GM12878 (cell line): ENCODE results near the gene HMHB1. TPM values are rescaled to one million over a fixed set of nuclear protein-coding genes. Genes with fewer than 3 reads are reported as not detected.

Experiments
- CEBPB ChIP-seq, 2 experiments: fragments of 150-350 bp in 1 of 2; IDR thresholded peaks; 2 replicates each; pipeline ENCODE4 v1.6.1; 2012 to 2014; ENCODE audit warnings: low read depth in 2 of 2, low read length in 2 of 2, borderline replicate concordance in 1 of 2, inconsistent platforms in 1 of 2
- MEF2B ChIP-seq: fragments of 450-650 bp; IDR thresholded peaks from 2 replicates; pipeline ENCODE4 v1.6.1; 2018; ENCODE audit warnings: mild to moderate bottlenecking, moderate library complexity; ENCODE audit not compliant: partially characterized antibody, poor library complexity, severe bottlenecking
- ZNF592 ChIP-seq: fragments of 450-650 bp; IDR thresholded peaks from 2 replicates; pipeline ENCODE4 v1.6.1; 2017; ENCODE audit warnings: mild to moderate bottlenecking, moderate library complexity
- polyA plus RNA-seq, 11 experiments: library from polyadenylated mRNA; depleted of rRNA in 4 of 11; unstranded in 6 of 11; stranded (reverse) in 5 of 11; fragments of >200 nt; fragmentation: Nextera tagmentation in 4 of 11; fragmentation: Illumina TruSeq in 1 of 11; extraction: Ambion mirVana in 4 of 11; extraction: Trizol in 1 of 11; gene quantifications; 1 replicate in 1 of 11; 2 replicates in 10 of 11; pipeline versions ENCODE4 v1.2.1 to v1.2.3, GENCODE V29; 2011 to 2016; ENCODE audit warnings: inconsistent platforms in 2 of 11, missing spikeins in 2 of 11, low read depth in 1 of 11
- total RNA-seq, 4 experiments: library from RNA; depleted of rRNA in 3 of 4; stranded (reverse); fragments of >200 nt in 3 of 4; fragmentation: Illumina TruSeq in 1 of 4; extraction: Trizol in 1 of 4; gene quantifications; 2 replicates each; pipeline versions ENCODE4 v1.2.1 to v1.2.3, GENCODE V29; 2013 to 2021
- TF ChIP-seq, protein P1 (sequence below): fragments of 450-650 bp; IDR thresholded peaks from 2 replicates; pipeline ENCODE4 v1.6.1; 2017; ENCODE audit warnings: antibody characterized with exemption, mild to moderate bottlenecking, moderate library complexity
- TF ChIP-seq, protein P2 (sequence below): IDR thresholded peaks from 2 replicates; pipeline ENCODE4 v1.6.1; 2012; ENCODE audit warnings: improper control_type of control experiment, low read depth, low read length; ENCODE audit not compliant: insufficient replicate concordance

The HMHB1 gene
- total and polyA plus RNA-seq, 10 of the 15 experiments (the other 5 are each of a cell fraction or from before 2014, with no cell fraction given) = 0.45 to 20.3 (median 4.6) TPM

- TF ChIP-seq CEBPB (IDR thresholded peaks at IDR 0.05; ENCODE audit: borderline replicate concordance in 1 of 2, low read depth in 2 of 2, low read length in 2 of 2) (no peak), MEF2B (peak; percentile 73), ZNF592 (no peak)
- TF ChIP-seq, protein P1, sequence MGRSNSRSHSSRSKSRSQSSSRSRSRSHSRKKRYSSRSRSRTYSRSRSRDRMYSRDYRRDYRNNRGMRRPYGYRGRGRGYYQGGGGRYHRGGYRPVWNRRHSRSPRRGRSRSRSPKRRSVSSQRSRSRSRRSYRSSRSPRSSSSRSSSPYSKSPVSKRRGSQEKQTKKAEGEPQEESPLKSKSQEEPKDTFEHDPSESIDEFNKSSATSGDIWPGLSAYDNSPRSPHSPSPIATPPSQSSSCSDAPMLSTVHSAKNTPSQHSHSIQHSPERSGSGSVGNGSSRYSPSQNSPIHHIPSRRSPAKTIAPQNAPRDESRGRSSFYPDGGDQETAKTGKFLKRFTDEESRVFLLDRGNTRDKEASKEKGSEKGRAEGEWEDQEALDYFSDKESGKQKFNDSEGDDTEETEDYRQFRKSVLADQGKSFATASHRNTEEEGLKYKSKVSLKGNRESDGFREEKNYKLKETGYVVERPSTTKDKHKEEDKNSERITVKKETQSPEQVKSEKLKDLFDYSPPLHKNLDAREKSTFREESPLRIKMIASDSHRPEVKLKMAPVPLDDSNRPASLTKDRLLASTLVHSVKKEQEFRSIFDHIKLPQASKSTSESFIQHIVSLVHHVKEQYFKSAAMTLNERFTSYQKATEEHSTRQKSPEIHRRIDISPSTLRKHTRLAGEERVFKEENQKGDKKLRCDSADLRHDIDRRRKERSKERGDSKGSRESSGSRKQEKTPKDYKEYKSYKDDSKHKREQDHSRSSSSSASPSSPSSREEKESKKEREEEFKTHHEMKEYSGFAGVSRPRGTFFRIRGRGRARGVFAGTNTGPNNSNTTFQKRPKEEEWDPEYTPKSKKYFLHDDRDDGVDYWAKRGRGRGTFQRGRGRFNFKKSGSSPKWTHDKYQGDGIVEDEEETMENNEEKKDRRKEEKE = no peak
- TF ChIP-seq, protein P2, sequence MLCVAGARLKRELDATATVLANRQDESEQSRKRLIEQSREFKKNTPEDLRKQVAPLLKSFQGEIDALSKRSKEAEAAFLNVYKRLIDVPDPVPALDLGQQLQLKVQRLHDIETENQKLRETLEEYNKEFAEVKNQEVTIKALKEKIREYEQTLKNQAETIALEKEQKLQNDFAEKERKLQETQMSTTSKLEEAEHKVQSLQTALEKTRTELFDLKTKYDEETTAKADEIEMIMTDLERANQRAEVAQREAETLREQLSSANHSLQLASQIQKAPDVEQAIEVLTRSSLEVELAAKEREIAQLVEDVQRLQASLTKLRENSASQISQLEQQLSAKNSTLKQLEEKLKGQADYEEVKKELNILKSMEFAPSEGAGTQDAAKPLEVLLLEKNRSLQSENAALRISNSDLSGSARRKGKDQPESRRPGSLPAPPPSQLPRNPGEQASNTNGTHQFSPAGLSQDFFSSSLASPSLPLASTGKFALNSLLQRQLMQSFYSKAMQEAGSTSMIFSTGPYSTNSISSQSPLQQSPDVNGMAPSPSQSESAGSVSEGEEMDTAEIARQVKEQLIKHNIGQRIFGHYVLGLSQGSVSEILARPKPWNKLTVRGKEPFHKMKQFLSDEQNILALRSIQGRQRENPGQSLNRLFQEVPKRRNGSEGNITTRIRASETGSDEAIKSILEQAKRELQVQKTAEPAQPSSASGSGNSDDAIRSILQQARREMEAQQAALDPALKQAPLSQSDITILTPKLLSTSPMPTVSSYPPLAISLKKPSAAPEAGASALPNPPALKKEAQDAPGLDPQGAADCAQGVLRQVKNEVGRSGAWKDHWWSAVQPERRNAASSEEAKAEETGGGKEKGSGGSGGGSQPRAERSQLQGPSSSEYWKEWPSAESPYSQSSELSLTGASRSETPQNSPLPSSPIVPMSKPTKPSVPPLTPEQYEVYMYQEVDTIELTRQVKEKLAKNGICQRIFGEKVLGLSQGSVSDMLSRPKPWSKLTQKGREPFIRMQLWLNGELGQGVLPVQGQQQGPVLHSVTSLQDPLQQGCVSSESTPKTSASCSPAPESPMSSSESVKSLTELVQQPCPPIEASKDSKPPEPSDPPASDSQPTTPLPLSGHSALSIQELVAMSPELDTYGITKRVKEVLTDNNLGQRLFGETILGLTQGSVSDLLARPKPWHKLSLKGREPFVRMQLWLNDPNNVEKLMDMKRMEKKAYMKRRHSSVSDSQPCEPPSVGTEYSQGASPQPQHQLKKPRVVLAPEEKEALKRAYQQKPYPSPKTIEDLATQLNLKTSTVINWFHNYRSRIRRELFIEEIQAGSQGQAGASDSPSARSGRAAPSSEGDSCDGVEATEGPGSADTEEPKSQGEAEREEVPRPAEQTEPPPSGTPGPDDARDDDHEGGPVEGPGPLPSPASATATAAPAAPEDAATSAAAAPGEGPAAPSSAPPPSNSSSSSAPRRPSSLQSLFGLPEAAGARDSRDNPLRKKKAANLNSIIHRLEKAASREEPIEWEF = no peak
- TF ChIP-seq, all 136 proteins: peak for 30
Measured at GRCh38 chr5:143806579-143806978, 5.4 kb upstream of the HMHB1 start (continued).
